ENCODE data around the gene AQP12A. TPM values are rescaled to one million over a fixed set of nuclear protein-coding genes. Genes with fewer than 3 reads are reported as not detected.
"Not testable (repeated sequence)": the region's sequence is repeated elsewhere in the genome, so short reads cannot be mapped to it uniquely, and the experiment has no call there.

The AQP12A gene
- not detected in 2 replicates for total RNA-seq (2014; rRNA removed; shearing (Covaris generic))
- not detected in 2 replicates for polyA plus RNA-seq (2016; fragmentation: Nextera tagmentation; extraction: Ambion mirVana)
- long read RNA-seq: 0 reads

DNA sequence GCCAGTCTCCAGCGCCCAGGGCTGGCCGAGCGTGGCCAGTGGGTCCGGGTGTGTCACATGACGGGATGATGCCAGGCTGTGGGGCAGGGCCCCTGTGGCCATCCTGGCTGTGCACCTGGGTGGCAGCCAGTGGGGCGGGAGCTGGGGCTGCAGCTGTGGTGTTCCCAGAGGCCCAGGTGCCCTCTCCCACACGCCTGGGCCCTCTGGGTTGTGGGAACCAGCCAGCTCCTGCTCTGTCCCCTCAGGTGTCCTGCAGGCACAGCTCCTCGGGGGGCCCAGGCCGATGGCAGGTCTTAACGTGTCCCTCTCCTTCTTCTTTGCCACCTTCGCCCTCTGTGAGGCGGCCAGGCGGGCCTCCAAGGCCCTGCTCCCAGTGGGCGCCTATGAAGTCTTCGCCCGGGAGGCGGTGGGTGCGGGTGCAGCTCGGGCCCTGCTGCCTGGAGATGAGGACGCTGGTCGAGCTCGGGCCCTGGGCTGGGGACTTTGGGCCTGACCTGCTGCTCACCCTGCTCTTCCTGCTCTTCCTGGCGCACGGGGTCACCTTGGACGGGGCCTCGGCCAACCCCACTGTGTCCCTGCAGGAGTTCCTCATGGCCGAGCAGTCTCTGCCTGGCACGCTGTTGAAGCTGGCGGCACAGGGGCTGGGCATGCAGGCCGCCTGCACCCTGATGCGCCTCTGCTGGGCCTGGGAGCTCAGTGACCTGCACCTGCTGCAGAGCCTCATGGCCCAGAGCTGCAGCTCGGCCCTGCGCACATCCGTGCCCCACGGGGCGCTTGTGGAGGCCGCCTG, at the start of gene AQP12A:
Gene AQP12A (plus strand): TSS at position 236 of the 790 bp plus-strand sequence. CDS start 48 bp downstream, at position 284.
- DNase-seq (ENCODE audit: low spot score); H3K9me3 Mint-ChIP-seq; H3K4me1 Mint-ChIP-seq; H3K4me3 Mint-ChIP-seq; H3K27ac Mint-ChIP-seq; H3K27me3 Mint-ChIP-seq (ENCODE audit: insufficient read depth, low read depth, poor library complexity); H3F3A ChIP-seq (replicated peaks; ENCODE audit: low read depth); H3K36me3 ChIP-seq (ENCODE audit: insufficient read depth); H3K79me2 ChIP-seq (replicated peaks; ENCODE audit: insufficient read depth); H3K4me1 ChIP-seq (ENCODE audit: insufficient read depth); H3K36me3 Mint-ChIP-seq (ENCODE audit: low read depth); H3K27me3 ChIP-seq (ENCODE audit: insufficient read depth); H3K27ac ChIP-seq (ENCODE audit: low read depth); H2AFZ ChIP-seq; H3K9me2 ChIP-seq (ENCODE audit: insufficient read depth); H3K4me2 ChIP-seq; H4K20me1 ChIP-seq (replicated peaks; ENCODE audit: insufficient read depth); H3K4me3 ChIP-seq: not testable (repeated sequence)
- ATAC-seq: peak; percentile 13; the same call in 2 of the 3 replicates

GRCh38 chr2:240642061-240642805, 49.4 kb upstream of the AQP12A start:
- Mint-ChIP-seq H3K9me3 (peaks cover 7% of the 10 kb centered on the region; the same call in 2 of the 3 replicates), H3K4me3 (no peak overlapping the region), H3K4me1 (no peaks in the 10 kb centered on the region), H3K27me3 (ENCODE audit: insufficient read depth, low read depth, poor library complexity) (peaks cover 12% of the 10 kb centered on the region), H3K36me3 (ENCODE audit: low read depth) (peaks cover 3% of the 10 kb centered on the region; the same call in 1 of the 3 replicates), H3K27ac (no peak overlapping the region)
- TF ChIP-seq ZNF331 (CRISPR knock-in tag; IDR thresholded peaks at IDR 0.05; ENCODE audit: low read depth): no peak
- 0 out of 4 replicates have a peak, but pooled peaks of 1 of the 2 experiments have one; percentile 9 for TF ChIP-seq CTCF (conservative IDR thresholded peaks at IDR 0.05; ENCODE audit: low read depth in 2 of 2)
- Histone ChIP-seq H3K9me2 (ENCODE audit: insufficient read depth) (no peaks in the 10 kb centered on the region), H3K4me3 (no peak overlapping the region), H3K27ac (ENCODE audit: low read depth) (no peak overlapping the region), H3K27me3 (ENCODE audit: insufficient read depth) (no peaks in the 10 kb centered on the region), H3K4me2 (no peak overlapping the region), H3K79me2 (replicated peaks; ENCODE audit: insufficient read depth) (no peaks in the 10 kb centered on the region), H3F3A (replicated peaks; ENCODE audit: low read depth) (no peaks in the 10 kb centered on the region), H2AFZ (no peak overlapping the region), H3K36me3 (ENCODE audit: insufficient read depth) (no peaks in the 10 kb centered on the region), H4K20me1 (replicated peaks; ENCODE audit: insufficient read depth) (no peaks in the 10 kb centered on the region), H3K4me1 (ENCODE audit: insufficient read depth) (no peaks in the 10 kb centered on the region)
- ATAC-seq (no peak), DNase-seq (ENCODE audit: low spot score) (no peak)

- Histone ChIP-seq H3K79me2 (replicated peaks; ENCODE audit: insufficient read depth) (no peaks in the 10 kb centered on the region), H2AFZ (no peak overlapping the region), H4K20me1 (replicated peaks; ENCODE audit: insufficient read depth) (no peaks in the 10 kb centered on the region), H3K27ac (ENCODE audit: low read depth) (no peak overlapping the region), H3K9me2 (ENCODE audit: insufficient read depth) (no peaks in the 10 kb centered on the region), H3F3A (replicated peaks; ENCODE audit: low read depth) (no peaks in the 10 kb centered on the region), H3K4me2 (no peak overlapping the region), H3K36me3 (ENCODE audit: insufficient read depth) (no peaks in the 10 kb centered on the region), H3K4me3 (no peak overlapping the region), H3K27me3 (ENCODE audit: insufficient read depth) (no peaks in the 10 kb centered on the region), H3K4me1 (ENCODE audit: insufficient read depth) (no peaks in the 10 kb centered on the region)
- Mint-ChIP-seq H3K4me3 (no peak overlapping the region), H3K36me3 (ENCODE audit: low read depth) (peaks cover 3% of the 10 kb centered on the region; the same call in 1 of the 3 replicates), H3K4me1 (no peaks in the 10 kb centered on the region), H3K27ac (no peak overlapping the region), H3K9me3 (peaks cover 4% of the 10 kb centered on the region; the same call in 2 of the 3 replicates), H3K27me3 (ENCODE audit: insufficient read depth, low read depth, poor library complexity) (peaks cover 12% of the 10 kb centered on the region)
- no peak for ATAC-seq
- DNase-seq (ENCODE audit: low spot score): no peak
- TF ChIP-seq NANOG (IDR thresholded peaks at IDR 0.05; ENCODE audit: borderline replicate concordance): no peak
- TF ChIP-seq CTCF (conservative IDR thresholded peaks at IDR 0.05; ENCODE audit: low read depth in 2 of 2): no peak
- TF ChIP-seq STAT1 (IDR thresholded peaks at IDR 0.05; ENCODE audit: unreplicated experiment): no peak
- TF ChIP-seq ZNF114 (CRISPR knock-in tag; IDR thresholded peaks at IDR 0.05): no peak
- TF ChIP-seq ZNF331 (CRISPR knock-in tag; IDR thresholded peaks at IDR 0.05; ENCODE audit: low read depth): no peak
- no peak for TF ChIP-seq EZH2phosphoT487 (IDR thresholded peaks at IDR 0.05; ENCODE audit: unreplicated experiment)
- no peak for TF ChIP-seq EZH2 (IDR thresholded peaks at IDR 0.05; ENCODE audit: low read depth, unreplicated experiment)
Measured at GRCh38 chr2:240642806-240643092, 48.9 kb upstream of the AQP12A start.
